NAMALWA (cell line): ENCODE data around the gene CERS5.

Experiments
- DNase-seq: peaks from one replicate; pipeline ENCODE4 v3.0.0-alpha.2; 2015; ENCODE audit warnings: low spot score

Gene CERS5

GRCh38 chr12:50167049-50167828, at the start of gene CERS5:
Gene CERS5 (minus strand): TSS chr12:50167369. CDS start chr12:50167297, 72 bp downstream.
- peak; percentile 98 for DNase-seq

- no peak for DNase-seq
Measured at GRCh38 chr12:50215033-50215432, 47.9 kb upstream of the CERS5 start.

DNA sequence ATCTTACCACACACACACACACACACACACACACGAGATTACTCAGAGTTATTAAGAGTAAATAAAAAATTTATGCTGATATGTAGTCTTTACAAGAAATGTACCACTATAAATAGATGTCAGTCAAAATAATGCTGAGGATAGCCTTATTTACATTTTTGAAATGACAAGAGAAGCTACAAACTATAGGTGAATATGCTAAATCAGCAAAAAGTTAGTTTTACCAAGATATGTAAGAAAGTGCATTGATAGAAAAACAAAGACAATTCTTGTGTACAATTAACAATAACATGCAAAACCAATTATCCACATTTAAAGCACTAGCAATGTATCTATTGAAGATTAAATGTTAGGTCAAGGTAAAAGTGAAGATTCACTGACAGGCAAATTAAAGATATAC, 46.8 kb upstream of the CERS5 start:
- DNase-seq = no peak

GRCh38 chr12:50213439-50213838, 46.3 kb upstream of the CERS5 start:
- DNase-seq = no peak

- DNase-seq = no peak
Measured at GRCh38 chr12:50212071-50212467, 44.9 kb upstream of the CERS5 start.

DNA sequence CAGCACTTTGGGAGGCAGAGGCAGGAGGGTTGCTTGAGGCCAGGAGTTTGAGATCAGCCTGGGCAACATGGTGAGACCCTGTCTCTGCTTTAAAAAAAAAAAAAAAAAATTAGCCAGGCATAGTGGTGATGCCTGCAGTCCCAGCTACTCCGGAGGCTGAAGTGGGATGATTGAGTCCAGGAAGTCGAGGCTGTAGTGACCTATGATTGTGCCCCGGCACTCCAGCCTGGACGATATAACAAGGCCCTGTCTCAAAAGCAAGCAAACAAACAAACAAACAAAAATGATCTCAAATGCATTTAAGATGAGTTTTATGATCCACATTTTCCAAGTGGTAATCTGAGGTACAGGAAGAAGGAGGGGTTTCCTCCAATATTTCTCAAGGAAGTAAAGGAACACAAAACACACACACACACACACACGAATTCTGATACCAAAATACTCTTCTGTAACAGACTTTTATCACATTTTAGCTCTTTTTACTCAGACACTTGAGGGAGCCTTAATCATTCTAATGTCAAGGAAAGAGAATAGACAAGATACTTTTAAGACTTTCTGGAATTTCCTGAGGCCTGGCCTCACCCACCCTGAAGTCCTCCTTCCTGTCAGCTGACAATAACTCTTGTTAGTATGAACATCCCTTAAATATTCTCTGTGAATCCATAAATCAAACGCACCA, 44.4 kb upstream of the CERS5 start:
- no peak for DNase-seq

DNA sequence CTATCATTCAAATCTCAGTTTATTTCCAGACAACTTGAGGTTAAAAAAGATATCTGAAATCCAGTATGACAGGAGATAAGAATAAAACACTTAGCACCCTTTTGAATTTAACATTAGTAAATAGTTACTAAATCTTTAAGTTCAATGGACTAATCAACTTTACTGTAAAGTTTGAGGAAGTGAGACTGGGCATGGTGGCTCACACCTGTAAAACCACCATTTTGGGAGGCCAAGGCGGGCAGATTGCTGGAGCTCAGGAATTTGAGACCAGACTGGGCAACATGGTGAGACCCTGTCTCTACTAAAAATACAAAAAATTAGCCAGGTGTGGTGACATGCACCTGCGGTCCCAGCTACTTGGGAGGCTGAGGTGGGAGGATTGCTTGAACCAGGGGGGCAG, 40.3 kb upstream of the CERS5 start:
- DNase-seq = no peak

GRCh38 chr12:50205648-50206047, 38.5 kb upstream of the CERS5 start:
- DNase-seq = no peak

DNA sequence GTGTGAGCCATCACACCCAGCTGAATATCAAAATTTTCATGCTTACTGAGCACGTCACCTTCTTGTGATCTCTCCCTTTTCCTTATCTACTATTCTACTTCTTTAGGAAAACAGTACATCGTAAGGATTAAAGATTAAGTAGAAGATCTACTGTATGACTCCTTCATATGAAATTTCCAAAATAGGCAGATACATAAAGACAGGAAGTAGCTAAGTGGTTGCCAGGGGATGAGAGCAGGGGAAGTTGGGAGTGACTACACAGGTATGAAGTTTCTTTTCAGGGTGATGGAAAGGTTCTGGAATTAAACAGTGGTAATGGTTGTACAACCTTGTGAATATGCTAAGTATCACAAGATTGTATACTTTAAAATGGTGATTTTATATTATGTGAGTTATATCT, 36.5 kb upstream of the CERS5 start:
- no peak for DNase-seq

GRCh38 chr12:50201987-50202521, 34.9 kb upstream of the CERS5 start:
- DNase-seq = no peak

DNA sequence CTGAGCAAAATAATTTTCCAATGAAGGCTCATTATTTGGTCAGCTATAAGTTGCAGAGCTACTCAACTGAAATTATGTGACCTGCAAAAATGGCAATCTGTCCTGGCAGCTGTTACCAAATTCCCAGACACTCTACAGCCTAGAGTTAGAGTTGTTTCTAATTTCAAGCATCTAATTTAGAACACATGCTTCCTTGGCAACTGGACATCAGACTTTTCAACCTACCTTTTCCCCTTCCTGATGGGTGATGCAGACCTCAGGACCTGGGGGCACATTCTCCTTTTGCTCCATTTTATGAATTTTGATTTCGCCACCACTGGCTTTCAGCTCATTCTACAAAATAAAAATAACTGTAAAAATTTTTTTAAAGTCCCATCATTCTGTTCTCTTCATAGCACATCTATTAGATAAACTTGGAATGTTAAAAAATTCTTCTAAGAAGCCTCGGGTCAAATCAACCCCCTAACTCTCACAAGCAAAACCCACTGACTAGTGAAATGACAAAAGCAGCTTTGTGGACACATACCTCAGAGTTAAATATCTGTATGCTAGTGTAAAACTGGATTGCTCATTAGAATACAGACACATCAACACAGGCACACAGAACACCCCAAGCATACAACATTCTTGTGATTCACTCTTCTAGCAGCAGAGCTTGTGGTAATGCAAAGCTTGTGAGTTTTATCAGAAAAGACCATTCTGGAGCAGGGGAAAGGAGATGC, 33.5 kb upstream of the CERS5 start:
- no peak for DNase-seq

DNA sequence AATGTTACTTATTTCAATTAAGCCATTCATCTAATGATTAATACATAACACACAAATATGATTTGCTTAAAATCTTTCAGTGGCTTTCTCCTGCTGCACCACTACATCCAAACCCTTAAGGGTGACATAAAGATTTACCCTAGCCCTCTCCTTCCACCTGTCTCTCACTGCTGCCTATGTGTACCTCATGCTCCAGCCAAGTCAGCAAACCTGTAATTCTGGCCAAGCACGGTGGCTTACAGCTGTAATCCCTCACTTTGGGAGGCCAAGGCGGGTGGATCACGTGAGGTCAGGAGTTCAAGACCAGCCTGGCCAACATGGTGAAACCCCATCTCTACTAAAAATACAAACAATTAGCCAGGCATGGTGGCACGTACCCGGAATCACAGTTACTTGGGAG, 31.7 kb upstream of the CERS5 start:
- DNase-seq = no peak

DNA sequence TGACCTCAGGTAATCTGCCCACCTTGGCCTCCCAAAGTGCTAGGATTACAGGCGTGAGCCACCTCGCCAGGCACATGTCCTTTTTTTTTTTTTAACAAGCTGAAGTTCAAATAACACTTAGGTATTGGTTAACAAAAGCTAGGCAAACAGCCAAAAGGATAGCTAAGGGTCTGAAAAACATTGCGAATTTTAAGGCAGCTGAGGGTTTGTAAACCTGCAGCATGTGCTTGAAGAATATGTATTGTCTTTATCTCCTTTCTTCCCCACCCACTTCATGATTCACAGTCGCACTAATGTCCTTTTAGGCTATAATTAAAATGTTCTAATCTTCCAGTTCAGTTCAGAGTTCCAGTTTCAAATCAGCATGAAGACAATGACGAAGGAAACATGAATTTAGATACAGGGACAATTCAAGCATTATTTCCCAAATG, 30.1 kb upstream of the CERS5 start:
- DNase-seq = no peak

GRCh38 chr12:50196537-50196936, 29.4 kb upstream of the CERS5 start:
- no peak for DNase-seq

GRCh38 chr12:50195832-50196231, 28.7 kb upstream of the CERS5 start:
- DNase-seq = no peak

- no peak for DNase-seq
Measured at GRCh38 chr12:50192908-50193307, 25.7 kb upstream of the CERS5 start.

GRCh38 chr12:50192236-50192635, 25.1 kb upstream of the CERS5 start:
- DNase-seq = no peak

DNA sequence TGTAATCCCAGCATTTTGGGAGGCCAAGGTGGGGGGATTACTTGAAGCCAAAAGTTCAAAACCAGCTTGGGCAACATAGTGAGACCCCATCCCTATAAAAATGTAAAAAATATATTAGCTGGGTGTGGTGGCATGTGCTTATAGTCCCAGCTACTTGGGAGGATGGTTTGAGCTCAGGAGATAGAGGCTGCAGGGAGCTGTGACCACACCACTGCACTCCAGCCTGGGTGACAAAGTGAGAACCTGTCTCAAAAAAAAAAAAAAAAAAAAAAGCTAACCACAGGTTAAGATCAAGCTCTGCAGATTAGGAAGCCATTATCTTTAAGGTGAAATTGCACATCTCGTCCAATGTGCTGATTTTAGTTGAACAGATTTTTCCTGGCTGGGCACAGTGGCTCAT, 23.7 kb upstream of the CERS5 start:
- DNase-seq = no peak

DNA sequence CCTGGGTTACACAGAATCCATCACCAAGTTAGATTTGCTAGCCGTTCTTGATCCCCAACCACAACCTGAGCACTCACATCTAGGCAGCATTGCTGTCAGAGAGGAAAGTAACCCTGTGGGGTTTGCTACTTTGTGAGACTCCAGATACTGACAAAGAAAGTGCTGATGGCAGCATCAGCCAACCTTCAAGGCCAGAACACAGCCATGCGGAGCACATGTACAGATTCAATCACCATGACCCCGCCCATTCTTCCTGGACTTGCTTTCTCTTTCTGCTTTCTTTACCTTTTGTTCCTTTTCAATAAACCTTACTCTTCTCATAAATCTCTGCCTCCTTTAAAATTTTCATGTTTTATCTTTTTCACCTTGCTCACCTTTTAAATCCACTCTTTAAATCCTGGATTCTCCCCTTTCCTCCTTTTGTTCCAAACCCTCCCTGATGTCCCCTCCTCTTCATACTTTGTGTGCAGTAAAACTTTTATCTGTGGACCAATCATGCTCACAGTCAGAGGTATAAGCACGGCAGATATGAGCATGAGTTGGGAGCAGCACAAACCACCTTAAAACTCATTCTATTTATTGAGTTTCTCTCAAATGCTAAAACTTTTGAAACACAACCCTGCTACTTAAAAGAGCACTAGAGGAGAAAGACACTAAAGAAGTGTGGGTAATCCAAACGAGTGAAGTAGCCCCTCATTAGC, 21.9 kb upstream of the CERS5 start:
- no peak for DNase-seq

DNA sequence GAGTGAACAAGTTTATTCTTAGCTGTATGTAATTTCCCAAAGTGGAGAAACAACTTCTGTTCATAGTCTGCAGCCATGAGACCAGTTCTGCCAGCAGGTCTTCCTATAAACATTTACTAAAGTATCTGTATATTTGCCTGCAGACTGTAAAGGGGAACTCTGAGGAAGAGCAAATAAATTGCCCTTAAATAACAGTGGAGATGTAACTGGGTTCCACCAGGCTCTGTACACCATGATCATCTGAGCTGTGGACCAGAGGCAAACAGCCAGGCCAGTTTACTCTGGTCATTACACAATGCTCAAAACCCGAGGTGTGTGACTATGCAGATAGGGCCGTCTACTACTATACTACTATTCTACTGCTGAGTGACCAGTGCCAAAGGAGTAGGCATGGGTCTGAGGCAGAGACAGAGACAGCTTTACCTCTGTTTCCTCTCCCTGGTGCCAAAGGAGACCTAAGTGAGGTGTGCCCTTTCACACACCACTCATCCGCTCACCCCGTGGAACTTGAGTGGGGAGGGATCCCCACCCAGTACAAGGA, 21.1 kb upstream of the CERS5 start:
- no peak for DNase-seq

DNA sequence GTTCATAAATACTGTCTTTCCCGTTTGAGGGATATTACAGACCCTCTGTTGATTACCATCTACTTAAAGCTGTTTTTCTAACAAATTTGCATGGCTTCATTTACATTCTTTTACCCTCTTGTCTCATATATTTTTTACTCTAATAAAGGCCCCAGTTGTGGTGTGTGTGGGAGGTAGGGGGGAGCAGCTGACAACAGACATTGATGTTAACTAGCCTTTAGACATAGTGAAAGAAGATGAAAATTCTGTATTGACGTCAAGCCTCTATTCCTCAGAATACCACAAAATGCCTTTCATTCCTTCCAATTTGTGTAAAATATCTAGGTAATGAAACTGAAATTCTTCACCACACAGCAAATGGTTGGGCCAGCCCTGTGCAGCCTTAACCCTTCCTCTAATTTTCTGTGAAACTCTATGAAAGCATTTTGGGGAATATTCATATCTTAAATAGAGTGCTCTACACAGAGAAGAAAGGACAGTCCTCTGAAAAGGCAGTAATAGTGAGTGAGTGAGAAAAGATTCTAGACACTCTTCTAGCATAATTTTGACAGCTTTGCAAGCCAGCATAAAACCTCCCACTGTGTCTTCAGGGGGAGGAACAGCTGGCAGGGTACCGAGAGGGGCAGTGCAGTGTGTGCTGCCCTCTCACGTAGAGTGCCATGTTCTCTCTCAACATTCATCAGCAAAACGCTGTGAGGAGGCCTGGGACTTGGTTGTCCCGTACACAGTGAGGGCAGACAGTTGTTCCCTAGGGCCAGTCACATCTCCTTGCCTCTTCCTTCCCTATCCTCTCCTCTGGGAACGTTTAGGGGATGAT, 20.1 kb upstream of the CERS5 start:
- DNase-seq = no peak
